Right renal pelvis (tissue), 4 donors: Measurements from ENCODE around the gene SLC43A3. TPM values are rescaled to one million over a fixed set of nuclear protein-coding genes. Genes with fewer than 3 reads are reported as not detected.
"Not testable (repeated sequence)": the region's sequence is repeated elsewhere in the genome, so short reads cannot be mapped to it uniquely, and the experiment has no call there.

Source experiments
- DNase-seq, 4 donors: peaks; one replicate each; pipeline ENCODE4 v3.0.0-alpha.2; 2013; ENCODE audit warnings: low read depth in 4 of 4, low spot score in 3 of 4, missing footprints in 1 of 4
- polyA plus RNA-seq, 4 donors: library from polyadenylated mRNA; unstranded; fragments of 120-200 nt; gene quantifications; one replicate each; pipeline ENCODE4 v1.2.1, GENCODE V29; 2013; ENCODE audit not compliant: insufficient read length in 4 of 4

SLC43A3 gene
- polyA plus RNA-seq, 4 donors = 21.9 to 26.1 (median 22.5) TPM

- no peak for DNase-seq
Observed at GRCh38 chr11:57460022-57460757, 33.3 kb upstream of the SLC43A3 start, which contains the start of gene RTN4RL2. Gene RTN4RL2 (plus strand): TSS chr11:57460528. CDS start chr11:57460866, 338 bp downstream.

- DNase-seq = no peak
Observed at GRCh38 chr11:57459164-57460021, 32.5 kb upstream of the SLC43A3 start.

GRCh38 chr11:57458410-57459163 lies 31.7 kb upstream of the SLC43A3 start:
- no peak for DNase-seq

GRCh38 chr11:57458060-57458409 lies 31.1 kb upstream of the SLC43A3 start:
- no peak for DNase-seq

- DNase-seq = no peak
Observed at GRCh38 chr11:57457643-57458023, 30.7 kb upstream of the SLC43A3 start.

- peak; percentile 58 to 79 (median 67) for DNase-seq
Observed at GRCh38 chr11:57456960-57457642, 30.2 kb upstream of the SLC43A3 start.

- DNase-seq = no peak
Observed at GRCh38 chr11:57453543-57454177, 26.7 kb upstream of the SLC43A3 start.

- DNase-seq = no peak
Observed at GRCh38 chr11:57446055-57446454, 19.1 kb upstream of the SLC43A3 start.

GRCh38 chr11:57445122-57445394 lies 18.1 kb upstream of the SLC43A3 start:
- DNase-seq = not testable (repeated sequence)

GRCh38 chr11:57444362-57445121 lies 17.6 kb upstream of the SLC43A3 start:
- DNase-seq = no peak

GRCh38 chr11:57440744-57441414 lies 14.0 kb upstream of the SLC43A3 start:
- DNase-seq = no peak

- DNase-seq = no peak
Observed at GRCh38 chr11:57439786-57440185, 12.9 kb upstream of the SLC43A3 start.

GRCh38 chr11:57438345-57439285 lies 11.7 kb upstream of the SLC43A3 start:
- DNase-seq = no peak

GRCh38 chr11:57436031-57436430 lies 9.1 kb upstream of the SLC43A3 start:
- no peak for DNase-seq

- no peak for DNase-seq
Observed at GRCh38 chr11:57434640-57435546, 8.0 kb upstream of the SLC43A3 start.

GRCh38 chr11:57432714-57433163 lies 5.8 kb upstream of the SLC43A3 start:
- no peak for DNase-seq

GRCh38 chr11:57432149-57432561 lies 5.2 kb upstream of the SLC43A3 start:
- no peak for DNase-seq
